Astrocyte of the spinal cord (primary cell): ENCODE results near the gene HERC5.

ENCODE experiments used
- DNase-seq: peaks from one replicate; pipeline ENCODE4 v3.0.0; 2011; ENCODE audit warnings: low read depth, low spot score
- H3K4me3 ChIP-seq: 2 replicates; pipeline ENCODE4 v1.5.1; 2011; ENCODE audit warnings: low read depth, mild to moderate bottlenecking, low read length, moderate library complexity
- CTCF ChIP-seq: IDR thresholded peaks from 2 replicates; pipeline ENCODE4 v1.5.1; 2012; ENCODE audit warnings: low read depth, mild to moderate bottlenecking, low read length, inconsistent platforms
- in situ Hi-C: cut with HindIII; loops from 2 replicates; pipeline ENCODE4 v1.10.0; 2017; ENCODE audit warnings: low sequenced_read_pairs

The HERC5 gene

GRCh38 chr4:88478247-88478646 is 21.3 kb downstream of the HERC5 start:
- in situ Hi-C loops = no loop called here
- no peak for TF ChIP-seq CTCF
- no peak for DNase-seq
- no peak overlapping the region for H3K4me3 ChIP-seq

- no peak for DNase-seq
- no peak for TF ChIP-seq CTCF
- in situ Hi-C loops = no loop called here
- H3K4me3 ChIP-seq = no peak overlapping the region
Measured at GRCh38 chr4:88481537-88481936, 24.6 kb downstream of the HERC5 start.

GRCh38 chr4:88489100-88489761 is 32.3 kb downstream of the HERC5 start:
- TF ChIP-seq CTCF = no peak
- in situ Hi-C loops = no loop called here
- H3K4me3 ChIP-seq = no peak overlapping the region
- no peak for DNase-seq

- H3K4me3 ChIP-seq = no peak overlapping the region
- DNase-seq = no peak
- in situ Hi-C loops = no loop called here
- TF ChIP-seq CTCF = no peak
Measured at GRCh38 chr4:88497859-88498409, 41.0 kb downstream of the HERC5 start.

GRCh38 chr4:88503344-88503743 is 46.4 kb downstream of the HERC5 start:
- TF ChIP-seq CTCF = no peak
- H3K4me3 ChIP-seq = no peak overlapping the region
- DNase-seq = no peak
- in situ Hi-C loops = no loop called here

- no peak for DNase-seq
Measured at GRCh38 chr4:88511236-88511635, 54.3 kb downstream of the HERC5 start.

More at GRCh38 chr4:88511236-88511635, 54.3 kb downstream of the HERC5 start:
- in situ Hi-C loops = no loop called here
- H3K4me3 ChIP-seq = no peak overlapping the region
- no peak for TF ChIP-seq CTCF
